HG02943 (cell line): ENCODE measurements around the gene ADGRF1.
"Not testable (repeated sequence)": the region's sequence is repeated elsewhere in the genome, so short reads cannot be mapped to it uniquely, and the experiment has no call there.

Source experiments
- ATAC-seq: cut with Tn5 transposase; IDR thresholded peaks from one replicate; pipeline ENCODE4 v1.9.1; 2021; ENCODE audit warnings: mild to moderate bottlenecking, low read depth, moderate library complexity; ENCODE audit not compliant: unreplicated experiment

Gene ADGRF1

DNA sequence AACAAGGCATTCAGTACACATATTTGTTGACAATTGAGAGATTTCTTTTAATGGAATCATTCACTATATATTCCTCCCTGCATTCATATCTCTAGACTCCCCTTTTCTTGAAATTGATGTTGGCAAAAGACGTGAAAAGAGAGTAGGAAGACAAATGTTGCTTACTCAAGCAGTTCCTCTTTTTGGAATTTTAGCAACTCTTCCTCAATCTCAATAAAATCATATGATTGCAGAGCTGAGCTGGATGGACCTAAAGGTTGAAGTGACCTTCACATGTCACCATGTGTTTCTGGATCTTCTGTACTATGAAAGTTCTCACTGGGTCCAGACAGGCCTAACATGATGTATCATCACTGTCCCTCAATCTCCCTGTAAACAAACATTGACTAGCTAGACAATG is 18.6 kb downstream of the ADGRF1 start:
- no peak for ATAC-seq

DNA sequence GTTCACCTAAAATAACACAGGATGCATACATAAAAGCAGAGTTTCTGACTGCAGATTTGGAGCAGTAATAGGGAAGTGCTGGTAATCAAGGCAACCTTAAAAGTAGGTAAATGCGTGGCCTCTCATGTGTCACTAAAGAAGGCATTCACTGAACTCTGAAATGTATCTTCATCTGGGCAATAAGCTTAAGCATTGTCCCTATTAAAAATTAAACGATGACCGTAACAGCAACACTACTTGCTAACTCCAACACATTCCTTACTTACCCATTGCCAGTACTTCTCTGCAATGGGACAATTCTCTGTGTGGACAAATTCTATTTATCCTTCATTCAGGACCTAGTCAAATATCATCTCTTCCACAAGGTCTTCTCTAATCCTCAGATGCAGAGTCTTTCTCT is 19.9 kb downstream of the ADGRF1 start:
- ATAC-seq, result no peak

DNA sequence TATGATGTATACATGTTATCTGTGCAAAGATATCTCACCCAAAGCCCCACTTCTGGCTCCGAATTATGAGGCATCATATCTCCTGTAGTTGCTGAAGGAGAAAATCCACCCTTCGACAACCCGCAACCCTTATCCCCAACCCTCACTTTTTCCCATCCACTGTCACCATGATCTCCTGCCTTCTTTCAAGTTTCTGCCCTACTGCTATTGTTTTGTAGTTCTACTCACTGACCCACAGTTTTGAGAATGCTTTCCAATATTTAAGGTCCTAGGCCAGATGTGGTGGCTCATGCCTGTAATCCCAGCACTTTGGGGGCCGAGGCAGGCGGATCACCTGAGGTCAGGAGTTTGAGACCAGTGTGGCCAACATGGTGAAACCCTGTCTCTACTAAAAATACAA is 22.2 kb downstream of the ADGRF1 start:
- ATAC-seq, result no peak

DNA sequence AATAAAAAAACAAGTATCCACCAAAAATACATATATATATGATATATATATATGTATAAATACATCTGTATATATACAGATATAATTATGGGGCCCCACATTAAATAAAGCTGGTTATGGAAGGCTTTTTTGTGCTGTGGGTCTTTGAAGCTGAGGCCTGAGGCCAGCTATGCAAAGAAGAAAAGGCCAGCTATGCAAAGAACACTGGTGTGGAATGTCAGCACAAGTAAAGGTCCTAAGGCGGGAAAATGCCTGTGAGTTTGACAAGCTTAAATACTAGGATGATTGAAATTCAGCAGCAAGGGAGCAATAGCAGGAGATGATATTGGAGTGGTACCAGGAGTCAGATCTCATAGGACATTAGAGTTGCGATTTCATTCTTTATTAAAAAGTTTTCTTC is 25.2 kb downstream of the ADGRF1 start:
- no peak for ATAC-seq

DNA sequence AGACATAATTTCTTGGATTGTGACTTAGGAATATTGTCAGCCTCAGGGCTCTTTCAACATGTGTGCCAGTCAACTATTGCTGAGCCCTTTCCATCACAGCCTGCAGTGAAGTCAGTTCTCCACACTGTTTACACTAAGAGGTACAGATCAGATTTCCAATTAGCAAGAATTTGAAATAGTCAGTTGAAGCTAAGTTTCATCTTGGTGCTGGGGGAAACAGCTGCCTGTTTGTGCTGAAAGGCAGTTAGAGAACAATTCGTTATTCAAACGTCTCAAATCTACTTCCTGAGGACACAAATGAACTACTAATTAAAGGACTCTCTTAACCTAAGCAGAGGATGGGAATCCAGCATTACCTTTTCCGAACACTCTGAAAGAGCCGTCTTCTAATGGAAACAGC is 25.9 kb downstream of the ADGRF1 start:
- ATAC-seq, result no peak

DNA sequence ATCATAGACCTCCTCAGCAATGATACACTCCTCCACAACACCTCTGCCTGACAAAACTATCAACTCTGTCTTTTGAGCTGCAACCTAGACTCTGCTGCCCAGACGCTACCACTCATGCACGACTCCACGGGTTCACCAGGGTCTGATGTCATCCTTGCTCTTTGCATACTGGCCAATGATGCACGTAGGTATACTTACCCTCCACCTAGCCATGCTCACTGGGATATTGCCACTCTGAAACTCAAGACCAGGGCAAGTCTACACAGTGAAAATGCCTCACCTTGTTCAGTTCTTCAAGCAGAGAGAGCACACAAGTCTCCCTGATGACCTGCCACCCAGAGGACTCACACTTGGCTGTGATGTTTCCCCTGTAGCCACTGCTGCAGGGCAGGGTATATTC is 27.7 kb downstream of the ADGRF1 start:
- no peak for ATAC-seq

DNA sequence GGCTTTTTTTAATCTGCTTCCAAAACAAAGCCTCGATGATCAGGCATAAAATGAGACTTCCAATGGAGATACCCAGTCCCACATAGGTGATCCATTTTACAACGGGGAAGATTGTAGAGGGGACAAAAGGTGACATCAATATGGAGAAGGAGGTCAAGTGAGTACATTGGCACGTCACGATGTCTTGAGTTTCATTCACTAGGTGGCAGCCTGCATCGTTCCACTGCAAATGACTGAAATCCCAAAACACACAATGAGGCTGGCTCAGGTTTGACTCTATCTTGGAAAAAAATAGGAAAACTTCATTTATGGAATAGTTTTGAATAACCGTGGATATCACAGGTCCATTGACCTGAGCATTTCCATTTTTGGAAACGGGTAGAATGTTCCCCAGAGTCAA is 32.5 kb downstream of the ADGRF1 start:
- no peak for ATAC-seq

DNA sequence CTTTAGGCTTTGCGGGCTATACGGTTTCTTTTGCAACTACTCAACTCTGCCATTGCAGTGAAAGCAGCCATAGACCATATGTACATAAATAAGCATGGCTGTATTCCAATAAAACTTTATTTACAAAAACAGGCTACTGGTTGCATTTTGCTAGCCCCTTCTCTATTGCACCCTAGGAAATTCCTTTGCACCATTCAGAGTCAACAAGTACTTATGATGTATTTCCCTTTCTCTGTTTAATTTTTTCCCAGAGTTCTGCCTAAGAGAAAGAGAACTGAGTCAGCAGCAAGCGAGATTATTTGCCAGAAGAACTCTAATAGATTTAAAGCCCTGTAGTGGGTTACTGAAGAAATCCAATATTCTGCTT is 33.8 kb downstream of the ADGRF1 start:
- no peak for ATAC-seq

DNA sequence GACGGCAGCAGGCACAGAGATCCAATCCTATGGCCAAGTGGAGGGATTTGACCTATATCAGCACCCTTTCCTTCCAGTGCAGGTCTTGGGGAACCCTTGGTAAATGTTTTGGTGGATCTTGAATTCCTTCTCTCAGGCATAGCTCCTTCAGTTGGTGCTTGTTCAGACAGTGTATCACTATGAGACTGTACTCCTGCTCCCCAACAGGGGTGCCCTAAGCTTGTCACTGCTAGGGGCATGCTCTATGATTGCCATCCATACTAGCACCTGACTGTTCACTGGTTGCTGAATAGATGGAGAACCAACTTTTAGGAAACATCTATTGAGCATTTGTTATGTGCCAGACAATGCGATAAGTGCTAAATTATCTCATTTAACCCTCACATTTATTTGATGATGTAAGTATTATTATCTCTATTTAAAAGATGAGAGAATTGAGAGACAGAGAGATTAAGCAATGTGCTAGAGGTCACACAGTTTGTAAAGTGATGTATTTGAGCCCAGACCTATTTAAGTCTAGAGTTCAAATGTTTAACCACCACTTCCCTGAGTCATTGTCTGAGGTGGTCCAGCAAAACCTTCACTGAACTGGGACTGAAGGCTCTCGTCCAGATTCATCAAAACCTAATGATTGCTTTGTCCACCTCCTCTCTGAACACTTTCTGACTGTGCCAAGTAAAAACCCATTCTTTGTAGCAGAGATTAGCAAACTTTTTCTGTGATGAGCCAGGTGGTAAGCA is 34.3 kb downstream of the ADGRF1 start:
- ATAC-seq, result no peak

DNA sequence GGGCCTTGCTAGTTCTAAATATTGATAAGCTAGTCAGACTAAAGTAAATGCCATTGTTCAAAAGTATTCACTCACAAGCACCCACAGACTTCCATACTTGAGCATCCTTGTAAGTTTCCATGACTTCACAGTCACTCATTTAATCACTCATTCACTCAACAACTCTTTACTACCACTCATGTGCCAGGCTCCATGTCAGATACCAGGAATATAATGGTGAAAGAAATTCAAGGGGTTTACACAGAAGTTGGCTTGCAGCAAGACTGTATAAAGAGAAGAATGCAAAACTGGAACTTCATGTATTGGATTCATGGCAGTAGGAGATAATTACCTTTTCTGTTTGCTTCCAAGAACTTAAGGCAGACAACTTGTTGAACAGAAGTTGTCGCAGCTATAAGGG is 36.6 kb downstream of the ADGRF1 start:
- ATAC-seq, result no peak

DNA sequence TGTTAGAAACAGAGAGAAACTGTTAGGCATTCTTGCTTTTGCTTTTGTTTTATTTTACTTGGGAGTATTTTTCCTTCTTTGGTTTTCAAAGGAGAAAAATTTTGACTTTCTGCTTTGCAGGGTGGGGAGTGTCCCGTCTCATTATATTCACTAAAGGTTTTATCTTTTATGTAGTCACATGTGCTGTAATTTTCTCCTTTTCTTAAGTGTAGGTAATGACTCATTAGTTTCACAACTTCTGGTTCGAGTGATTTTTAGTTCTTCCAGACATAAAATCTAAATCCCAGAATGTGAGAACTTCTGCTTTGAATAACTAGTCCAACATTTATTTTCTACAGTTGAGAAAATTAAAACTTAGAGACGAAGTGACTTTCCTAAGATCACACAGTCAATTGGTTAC is 37.7 kb downstream of the ADGRF1 start:
- no peak for ATAC-seq

DNA sequence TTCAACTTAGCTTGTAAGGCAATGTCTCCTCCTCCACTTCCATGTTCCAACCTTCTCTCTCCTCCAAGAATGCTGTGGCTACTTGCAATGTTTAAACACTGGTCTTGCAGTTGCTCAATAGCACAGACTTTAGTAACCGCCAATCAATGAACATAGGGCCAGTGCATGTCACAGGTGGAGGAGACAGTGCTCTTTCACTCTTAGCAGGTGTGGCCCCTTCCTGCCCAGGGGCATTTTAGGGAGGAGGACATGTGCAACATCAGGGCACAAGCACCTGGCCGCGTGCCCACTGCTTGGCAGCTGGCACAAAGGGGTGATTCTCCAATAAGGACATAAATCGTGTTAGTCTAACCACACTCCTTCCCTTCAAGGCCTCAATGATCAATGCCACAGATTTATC is 41.3 kb downstream of the ADGRF1 start:
- no peak for ATAC-seq

DNA sequence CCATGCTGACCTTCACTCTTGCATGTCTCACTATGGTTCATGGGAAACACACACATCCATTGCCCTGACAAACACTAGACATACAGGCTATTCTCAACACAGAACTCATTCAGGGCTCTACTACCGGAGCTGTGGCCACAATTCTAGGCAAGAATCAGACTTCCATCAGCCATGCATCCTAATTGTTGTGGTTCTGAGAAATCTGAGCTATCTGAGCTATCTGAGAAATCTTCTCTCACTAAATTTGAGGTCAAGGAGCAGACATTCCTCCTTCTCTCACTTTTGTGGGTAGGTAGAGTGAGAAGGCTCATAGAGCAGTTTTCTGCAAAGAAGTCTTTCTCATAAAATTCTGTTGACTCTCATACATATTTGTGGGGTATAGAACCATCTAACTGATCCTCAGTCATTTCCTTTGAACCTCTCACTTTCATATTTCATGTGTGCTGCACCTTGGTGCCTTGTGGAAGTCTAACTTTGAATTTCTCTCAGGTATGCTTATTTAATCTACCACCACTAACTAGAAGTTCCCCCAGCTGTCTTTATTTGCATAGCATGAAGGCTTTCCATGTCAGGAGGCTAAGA is 43.6 kb downstream of the ADGRF1 start:
- ATAC-seq, result no peak

DNA sequence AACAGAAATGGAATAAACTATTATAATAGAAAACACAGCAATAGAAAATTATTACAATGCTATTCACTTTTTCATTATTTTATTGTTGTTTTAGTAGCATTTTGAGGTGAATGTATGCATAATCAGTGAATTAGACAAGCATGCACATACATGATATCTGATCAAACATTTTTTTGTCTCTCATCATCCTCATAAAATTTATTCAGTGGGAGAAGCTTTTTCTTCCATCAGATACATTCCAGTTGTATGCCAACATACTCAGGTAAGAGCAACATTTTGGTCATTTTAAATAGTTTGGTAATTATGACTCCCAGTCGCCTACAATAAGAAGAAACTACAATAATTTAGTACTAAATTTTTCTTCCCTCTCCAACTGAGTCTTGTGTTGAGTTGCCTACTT is 44.5 kb downstream of the ADGRF1 start:
- ATAC-seq, result no peak

DNA sequence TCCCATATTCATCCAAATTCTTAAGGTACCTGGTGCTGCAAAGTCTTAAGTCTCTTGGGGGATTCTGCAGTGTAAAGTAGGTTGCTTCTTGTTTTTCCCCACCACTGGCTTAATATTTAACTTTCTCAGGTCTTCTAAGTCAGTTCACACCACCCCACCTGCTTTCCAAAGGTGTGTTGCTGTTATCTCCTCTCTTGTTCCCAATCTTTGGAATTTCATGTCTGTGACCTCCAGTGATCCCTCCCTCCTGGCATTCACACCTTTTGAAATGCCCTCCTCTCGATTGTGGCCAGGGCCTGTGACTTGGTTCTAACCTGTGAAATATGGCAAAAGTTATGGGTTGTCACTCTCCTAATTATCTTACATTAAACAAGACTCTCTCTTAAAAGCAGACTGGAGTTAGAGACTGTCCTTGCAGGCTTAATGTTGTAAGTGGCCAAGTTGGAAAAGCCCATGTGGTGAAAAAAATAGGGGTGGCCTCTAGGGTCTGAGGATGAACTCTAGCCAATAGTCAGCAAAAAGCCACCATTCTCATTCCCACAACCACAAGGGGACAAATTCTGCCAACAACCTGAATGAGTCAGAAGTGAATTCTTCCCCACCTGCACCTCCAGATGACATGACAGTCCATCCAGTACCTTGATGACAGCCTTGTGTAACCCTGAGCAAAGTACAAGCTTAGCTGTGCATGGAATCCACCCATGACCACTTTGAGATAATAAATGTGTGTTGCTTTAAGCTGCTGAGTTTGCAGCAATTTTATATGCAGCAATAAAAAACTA is 45.1 kb downstream of the ADGRF1 start:
- no peak for ATAC-seq

DNA sequence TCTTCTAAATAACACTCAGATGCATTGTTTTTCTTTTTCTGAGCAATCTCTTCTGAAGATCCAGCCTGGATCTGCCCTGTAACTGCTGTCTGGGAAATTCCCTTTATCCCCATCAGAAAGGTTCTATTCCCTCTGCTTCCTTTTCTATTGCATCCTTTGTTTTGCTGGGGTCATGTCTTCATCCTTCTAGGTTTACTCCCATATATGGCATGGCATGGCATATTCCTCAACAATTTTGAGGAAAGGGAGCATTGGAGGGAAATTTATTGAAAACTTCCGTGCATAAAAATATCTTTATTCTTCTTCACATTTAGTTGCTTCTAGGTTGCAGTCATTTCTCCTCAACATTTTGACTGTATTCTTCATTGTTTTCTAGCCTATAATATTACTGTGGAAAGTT is 47.2 kb downstream of the ADGRF1 start:
- no peak for ATAC-seq

DNA sequence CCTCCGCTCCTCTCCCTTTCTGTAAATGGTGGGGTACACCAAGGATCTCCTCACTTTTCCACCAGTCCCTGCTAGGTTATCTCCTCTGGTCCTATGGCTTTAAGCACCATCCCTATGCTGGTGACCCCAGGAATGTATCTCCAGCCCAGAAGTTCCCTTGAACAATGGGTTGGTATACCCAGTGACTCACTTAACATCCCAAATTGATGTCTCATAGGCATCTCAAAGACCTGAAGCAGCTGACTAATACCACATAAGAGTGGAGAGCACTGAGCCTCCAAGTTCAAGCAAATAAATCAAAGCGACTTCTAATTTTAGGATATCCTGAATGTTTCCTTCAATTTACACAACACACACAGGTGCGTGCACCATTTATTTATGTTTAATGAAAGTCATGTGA is 48.3 kb downstream of the ADGRF1 start:
- no peak for ATAC-seq

DNA sequence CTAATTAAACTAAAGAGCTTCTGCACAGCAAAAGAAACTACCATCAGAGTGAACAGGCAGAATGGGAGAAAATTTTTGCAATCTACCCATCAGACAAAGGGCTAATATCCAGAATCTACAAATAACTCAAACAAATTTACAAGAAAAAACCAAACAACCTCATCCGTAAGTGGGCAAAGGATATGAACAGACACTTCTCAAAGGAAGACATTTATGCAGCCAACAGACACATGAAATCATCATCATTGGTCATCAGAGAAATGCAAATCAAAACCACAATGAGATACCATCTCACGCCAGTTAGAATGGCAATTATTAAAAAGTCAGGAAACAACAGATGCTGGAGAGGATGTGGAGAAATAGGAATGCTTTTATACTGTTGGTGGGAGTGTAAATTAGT is 49.7 kb downstream of the ADGRF1 start:
- not testable (repeated sequence) for ATAC-seq

DNA sequence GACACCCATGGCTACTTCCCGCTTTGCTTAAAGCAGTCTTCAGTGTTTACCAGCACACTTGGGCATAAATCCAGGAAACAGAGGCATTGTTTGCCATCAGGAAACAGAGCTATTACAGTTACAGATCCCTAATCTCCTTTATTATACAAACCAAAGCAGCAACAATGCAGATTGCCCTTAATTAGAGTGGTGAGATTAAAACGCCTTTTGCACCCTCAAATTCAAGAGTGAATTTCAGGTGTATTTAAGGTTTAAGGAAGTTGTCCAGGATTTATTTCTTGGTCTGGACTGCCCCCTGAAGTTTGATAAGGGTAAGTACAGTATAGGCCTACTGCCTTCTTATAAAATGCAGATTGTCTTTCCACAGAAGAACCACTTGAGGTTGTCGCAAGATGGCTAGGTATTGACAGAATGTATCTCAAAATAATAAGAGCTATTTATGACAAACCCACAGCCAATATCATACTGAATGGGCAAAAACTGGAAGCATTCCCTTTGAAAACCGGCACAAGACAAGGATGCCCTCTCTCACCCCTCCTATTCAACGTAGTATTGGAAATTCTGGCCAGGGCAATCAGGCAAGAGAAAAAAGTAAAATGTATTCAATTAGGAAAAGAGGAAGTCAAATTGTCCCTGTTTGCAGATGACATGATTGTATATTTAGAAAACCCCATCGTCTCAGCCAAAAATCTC is 51.2 kb downstream of the ADGRF1 start:
- ATAC-seq, result not testable (repeated sequence)

DNA sequence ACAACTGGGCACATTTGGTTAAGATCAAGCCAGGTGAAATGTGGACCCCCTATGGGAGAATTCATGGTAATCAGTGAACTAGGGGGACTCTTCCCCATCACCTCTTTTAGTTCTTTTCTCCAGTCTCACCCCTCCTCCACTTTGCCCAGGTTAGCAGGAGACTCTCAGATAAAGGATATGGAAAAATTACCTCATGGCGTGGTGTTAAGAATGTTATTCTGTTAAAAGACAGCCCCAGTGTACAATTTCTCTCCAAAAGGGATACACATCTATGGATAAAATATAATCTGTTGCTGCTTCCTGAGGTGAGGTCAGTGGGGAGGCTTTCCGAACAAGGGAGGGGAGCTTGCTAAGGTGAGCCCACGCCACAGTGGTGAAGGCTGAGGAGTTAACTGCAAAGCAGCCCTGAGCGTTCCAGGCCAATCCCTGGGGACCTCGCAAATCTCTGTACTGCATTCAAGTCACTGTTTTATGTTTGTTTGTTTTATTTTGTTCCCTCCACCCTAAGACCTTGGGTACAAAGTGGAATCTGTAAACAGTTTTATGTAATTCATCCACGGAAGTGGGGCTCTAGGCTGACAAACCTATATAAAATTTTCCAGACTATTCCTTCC is 52.0 kb downstream of the ADGRF1 start:
- ATAC-seq, result no peak

DNA sequence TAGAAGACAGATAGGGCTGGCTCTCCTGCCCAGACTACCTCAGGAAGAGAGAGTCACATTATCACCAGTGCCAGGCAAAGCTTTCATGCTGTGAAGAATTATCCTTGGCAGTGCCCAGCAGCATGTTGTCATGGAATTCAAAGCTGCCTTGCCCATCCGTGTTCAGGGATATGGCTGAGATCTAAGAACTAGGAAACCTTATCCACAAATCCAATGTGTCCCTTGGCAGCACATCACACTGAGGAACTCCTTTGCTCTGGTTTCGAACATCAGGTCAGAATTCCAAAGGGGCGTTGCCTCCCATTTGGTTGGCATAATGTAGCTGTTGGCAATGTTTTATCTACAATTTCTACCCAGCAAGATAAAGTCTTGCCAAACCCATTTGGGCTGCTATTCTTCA is 52.7 kb downstream of the ADGRF1 start:
- no peak for ATAC-seq
